ENCODE data around the gene ZSCAN10. TPM values are rescaled to one million over a fixed set of nuclear protein-coding genes. Genes with fewer than 3 reads are reported as not detected.

Gene ZSCAN10
- total RNA-seq, 1 experiment from 2014 or later: not detected

DNA sequence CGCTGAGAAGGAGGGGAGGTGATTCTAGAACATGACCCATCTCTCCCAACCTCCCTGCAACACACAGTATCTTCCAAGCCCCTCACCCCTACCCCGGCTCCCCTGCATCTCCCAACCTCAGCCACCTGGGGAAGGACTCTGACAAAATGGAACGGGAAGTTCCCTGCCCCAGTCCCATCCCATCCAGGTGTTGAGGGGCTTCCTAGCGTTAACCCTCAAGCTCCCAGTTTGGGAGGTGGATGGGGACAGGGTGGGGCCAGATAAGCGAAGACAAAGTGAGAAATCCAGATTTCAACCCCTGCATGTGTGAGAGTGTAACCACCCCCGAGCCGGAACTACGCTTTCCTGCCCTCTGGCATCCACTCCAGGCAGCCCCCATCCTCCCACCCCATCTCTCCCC is 1.8 kb downstream of the ZSCAN10 start:
- H3K27me3 ChIP-seq (replicated peaks; ENCODE audit: control insufficient read depth, insufficient read depth, low read length): no peaks in the 10 kb centered on the region
- Mint-ChIP-seq H3K9me3 (ENCODE audit: unreplicated experiment) (no peaks in the 10 kb centered on the region), H3K27me3 (ENCODE audit: insufficient read depth, unreplicated experiment) (no peaks in the 10 kb centered on the region), H3K4me1 (ENCODE audit: low read depth, unreplicated experiment) (peaks cover 14% of the 10 kb centered on the region), H3K36me3 (ENCODE audit: insufficient read depth, unreplicated experiment) (no peaks in the 10 kb centered on the region), H3K4me3 (ENCODE audit: unreplicated experiment) (no peak overlapping the region), H3K27ac (ENCODE audit: unreplicated experiment) (no peak overlapping the region)
- H3K4me1 ChIP-seq: peaks cover 10% of the 10 kb centered on the region
- DNase-seq: no peak
- TF ChIP-seq, protein P1, sequence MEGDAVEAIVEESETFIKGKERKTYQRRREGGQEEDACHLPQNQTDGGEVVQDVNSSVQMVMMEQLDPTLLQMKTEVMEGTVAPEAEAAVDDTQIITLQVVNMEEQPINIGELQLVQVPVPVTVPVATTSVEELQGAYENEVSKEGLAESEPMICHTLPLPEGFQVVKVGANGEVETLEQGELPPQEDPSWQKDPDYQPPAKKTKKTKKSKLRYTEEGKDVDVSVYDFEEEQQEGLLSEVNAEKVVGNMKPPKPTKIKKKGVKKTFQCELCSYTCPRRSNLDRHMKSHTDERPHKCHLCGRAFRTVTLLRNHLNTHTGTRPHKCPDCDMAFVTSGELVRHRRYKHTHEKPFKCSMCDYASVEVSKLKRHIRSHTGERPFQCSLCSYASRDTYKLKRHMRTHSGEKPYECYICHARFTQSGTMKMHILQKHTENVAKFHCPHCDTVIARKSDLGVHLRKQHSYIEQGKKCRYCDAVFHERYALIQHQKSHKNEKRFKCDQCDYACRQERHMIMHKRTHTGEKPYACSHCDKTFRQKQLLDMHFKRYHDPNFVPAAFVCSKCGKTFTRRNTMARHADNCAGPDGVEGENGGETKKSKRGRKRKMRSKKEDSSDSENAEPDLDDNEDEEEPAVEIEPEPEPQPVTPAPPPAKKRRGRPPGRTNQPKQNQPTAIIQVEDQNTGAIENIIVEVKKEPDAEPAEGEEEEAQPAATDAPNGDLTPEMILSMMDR (IDR thresholded peaks at IDR 0.05; ENCODE audit: insufficient read depth in 1 of 2, low read depth in 1 of 2, low read length in 1 of 2, severe bottlenecking in 1 of 2, unreplicated experiment in 1 of 2): no peak
- ChIA-PET CTCF (interaction anchor here (1.0 to 1.5 kb wide), 3 partner anchors 10 to 66 kb away, joined by 3 to 7 read pairs (median 5); no protein-coding TSS in a partner anchor), POLR2A (no interaction called here)
- no peaks in the 10 kb centered on the region for H3K9me3 ChIP-seq
- H3K36me3 ChIP-seq (ENCODE audit: control insufficient read depth, insufficient read depth, low read length): no peaks in the 10 kb centered on the region
- intact Hi-C loops (cut with micrococcal nuclease; ENCODE audit: unreplicated experiment): no loop called here
- no TSS peak for BruUV-seq (replicated peaks)
- H3K4me3 ChIP-seq (ENCODE audit: low read depth, low read length): no peak overlapping the region

GRCh38 chr16:3096362-3096761 is 2.7 kb downstream of the ZSCAN10 start:
- Histone ChIP-seq H3K4me3 (ENCODE audit: low read depth, low read length) (no peak overlapping the region), H3K36me3 (ENCODE audit: control insufficient read depth, insufficient read depth, low read length) (no peaks in the 10 kb centered on the region), H3K4me1 (peaks cover 10% of the 10 kb centered on the region), H3K9me3 (no peaks in the 10 kb centered on the region), H3K27me3 (replicated peaks; ENCODE audit: control insufficient read depth, insufficient read depth, low read length) (no peaks in the 10 kb centered on the region)
- BruUV-seq (replicated peaks): no TSS peak
- ChIA-PET POLR2A (no interaction called here), CTCF (interaction anchor here (0.6 to 1.5 kb wide), 2 partner anchors 33 to 176 kb away, joined by 3 to 5 read pairs; no protein-coding TSS in a partner anchor)
- H3K27ac Mint-ChIP-seq (ENCODE audit: unreplicated experiment): no peak overlapping the region
- H3K4me3 Mint-ChIP-seq (ENCODE audit: unreplicated experiment): no peak overlapping the region
- TF ChIP-seq, protein P1 (IDR thresholded peaks at IDR 0.05; ENCODE audit: insufficient read depth in 1 of 2, low read depth in 1 of 2, low read length in 1 of 2, severe bottlenecking in 1 of 2, unreplicated experiment in 1 of 2): no peak
- peaks cover 14% of the 10 kb centered on the region for H3K4me1 Mint-ChIP-seq (ENCODE audit: low read depth, unreplicated experiment)
- intact Hi-C loops (cut with micrococcal nuclease; ENCODE audit: unreplicated experiment): no loop called here
- H3K27me3 Mint-ChIP-seq (ENCODE audit: insufficient read depth, unreplicated experiment): no peaks in the 10 kb centered on the region
- no peaks in the 10 kb centered on the region for H3K36me3 Mint-ChIP-seq (ENCODE audit: insufficient read depth, unreplicated experiment)
- no peak for DNase-seq
- no peaks in the 10 kb centered on the region for H3K9me3 Mint-ChIP-seq (ENCODE audit: unreplicated experiment)

DNA sequence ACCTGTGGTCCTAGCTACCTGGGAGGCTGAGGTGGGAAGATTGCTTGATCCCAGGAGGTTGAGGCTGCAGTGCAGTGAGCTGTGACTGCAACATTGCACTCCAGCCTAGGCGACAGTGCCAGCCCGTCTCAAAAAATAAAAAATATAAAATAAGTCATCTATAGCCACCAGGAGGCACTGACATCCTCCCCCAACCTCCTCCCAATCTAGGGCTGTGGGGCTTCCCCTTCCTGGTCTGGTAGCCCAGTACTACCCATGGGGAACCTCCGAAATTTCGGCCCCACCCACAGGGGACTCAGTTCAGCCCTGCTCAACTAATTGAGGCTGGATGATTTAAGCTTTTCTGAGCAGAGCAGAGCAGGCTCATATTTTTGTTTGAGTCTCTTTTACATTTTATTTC is 3.2 kb downstream of the ZSCAN10 start:
- Histone ChIP-seq H3K4me1 (peaks cover 7% of the 10 kb centered on the region), H3K4me3 (ENCODE audit: low read depth, low read length) (no peak overlapping the region), H3K9me3 (no peaks in the 10 kb centered on the region), H3K36me3 (ENCODE audit: control insufficient read depth, insufficient read depth, low read length) (no peaks in the 10 kb centered on the region), H3K27me3 (replicated peaks; ENCODE audit: control insufficient read depth, insufficient read depth, low read length) (no peaks in the 10 kb centered on the region)
- H3K4me1 Mint-ChIP-seq (ENCODE audit: low read depth, unreplicated experiment): peaks cover 14% of the 10 kb centered on the region
- H3K9me3 Mint-ChIP-seq (ENCODE audit: unreplicated experiment): no peaks in the 10 kb centered on the region
- no peak overlapping the region for H3K27ac Mint-ChIP-seq (ENCODE audit: unreplicated experiment)
- H3K4me3 Mint-ChIP-seq (ENCODE audit: unreplicated experiment): no peak overlapping the region
- TF ChIP-seq, protein P1 (IDR thresholded peaks at IDR 0.05; ENCODE audit: insufficient read depth in 1 of 2, low read depth in 1 of 2, low read length in 1 of 2, severe bottlenecking in 1 of 2, unreplicated experiment in 1 of 2): peak in 1 of 2 experiments; percentile 22
- H3K36me3 Mint-ChIP-seq (ENCODE audit: insufficient read depth, unreplicated experiment): no peaks in the 10 kb centered on the region
- no peak for DNase-seq
- ChIA-PET POLR2A (interaction anchor here (0.8 kb wide), 1 partner anchor 37 kb away, joined by 6 read pairs; no protein-coding TSS in a partner anchor), CTCF (interaction anchor here (0.6 to 1.5 kb wide), 2 partner anchors 34 to 176 kb away, joined by 3 to 5 read pairs; no protein-coding TSS in a partner anchor)
- intact Hi-C loops (cut with micrococcal nuclease; ENCODE audit: unreplicated experiment): no loop called here
- H3K27me3 Mint-ChIP-seq (ENCODE audit: insufficient read depth, unreplicated experiment): no peaks in the 10 kb centered on the region
- BruUV-seq (replicated peaks): no TSS peak
